Lower lobe of right lung (tissue), 2 donors: ENCODE results near the gene LCN2. TPM values are rescaled to one million over a fixed set of nuclear protein-coding genes. Genes with fewer than 3 reads are reported as not detected.

ENCODE experiments used
- ATAC-seq, 2 donors: fragments of 200-7000 bp; cut with Tn5 transposase; one replicate each; pipeline ENCODE4 v1.9.1; 2020 to 2022; ENCODE audit warnings: mild to moderate bottlenecking in 2 of 2, moderate library complexity in 2 of 2
- DNase-seq: peaks from one replicate; pipeline ENCODE4 v3.0.0-alpha.2; 2020
- H3K27ac ChIP-seq: fragments of 200-600 bp; one replicate; pipeline ENCODE4 v1.8.0; 2022
- H3K27me3 ChIP-seq: fragments of 200-600 bp; one replicate; pipeline ENCODE4 v1.8.0; 2022; ENCODE audit warnings: low read depth
- H3K36me3 ChIP-seq: fragments of 200-600 bp; one replicate; pipeline ENCODE4 v1.8.0; 2022; ENCODE audit warnings: mild to moderate bottlenecking
- H3K4me1 ChIP-seq: fragments of 200-600 bp; one replicate; pipeline ENCODE4 v1.8.0; 2022
- H3K4me3 ChIP-seq: fragments of 200-600 bp; one replicate; pipeline ENCODE4 v1.8.0; 2022; ENCODE audit warnings: mild to moderate bottlenecking
- H3K9me3 ChIP-seq: fragments of 200-600 bp; one replicate; pipeline ENCODE4 v1.8.0; 2022
- CTCF ChIP-seq: fragments of 200-600 bp; IDR thresholded peaks from one replicate; pipeline ENCODE4 v1.8.0; 2022; ENCODE audit warnings: antibody characterized with exemption, mild to moderate bottlenecking
- intact Hi-C: fragments of 100-400 bp; cut with DNase I; formaldehyde crosslinking; loops from one replicate; pipeline ENCODE4 v1.11.0; 2022
- total RNA-seq: library from RNA; stranded (reverse); fragmentation: NEBNext Ultra II Directional; extraction: Animal tissue kit (Norgen Biotek cat#: 25700); gene quantifications from one replicate; pipeline ENCODE4 v1.2.1, GENCODE V29; 2021
- donor health status: DM: no; HTN: yes; CAD: no; lungs with severe emphysema.

The LCN2 gene
- total RNA-seq, 1 donor from 2014 or later: 83.4 TPM

- peak within 1 kb of the TSS; percentile 89 for H3K4me3 ChIP-seq
- peak; percentile 83 for TF ChIP-seq CTCF
- ATAC-seq: peak; percentile 95 to 97
- intact Hi-C loops: no loop called here
- peaks cover 20% of the 10 kb centered on the region for H3K4me1 ChIP-seq
- H3K27ac ChIP-seq: peak within 1 kb of the TSS; percentile 87
- peak; percentile 89 for DNase-seq
- H3K9me3 ChIP-seq: no peaks in the 10 kb centered on the region
- H3K36me3 ChIP-seq: peaks cover 36% of the 10 kb centered on the region
- H3K27me3 ChIP-seq: no peaks in the 10 kb centered on the region
These were observed 42.3 kb downstream of the LCN2 start, which contains the start of gene CIZ1 for GRCh38 chr9:128191406-128192046. Gene CIZ1, minus strand, starts transcription at chr9:128191572. Its CDS starts 715 bp downstream, at chr9:128190857.

- peak; percentile 87 for DNase-seq
- peak overlapping the region; percentile 87 for H3K27ac ChIP-seq
- H3K9me3 ChIP-seq: no peaks in the 10 kb centered on the region
- ATAC-seq: peak; percentile 86
- H3K27me3 ChIP-seq: no peaks in the 10 kb centered on the region
- H3K4me1 ChIP-seq: peaks cover 20% of the 10 kb centered on the region
- peaks cover 24% of the 10 kb centered on the region for H3K36me3 ChIP-seq
- peak overlapping the region; percentile 89 for H3K4me3 ChIP-seq
- no peak for TF ChIP-seq CTCF
- intact Hi-C loops: no loop called here
These were observed 43.5 kb downstream of the LCN2 start for GRCh38 chr9:128192601-128193371.

- Histone ChIP-seq H3K36me3 (peaks cover 16% of the 10 kb centered on the region), H3K27ac (peak overlapping the region; percentile 87), H3K4me1 (peaks cover 20% of the 10 kb centered on the region), H3K27me3 (no peaks in the 10 kb centered on the region), H3K9me3 (no peaks in the 10 kb centered on the region), H3K4me3 (peak overlapping the region; percentile 89)
- ATAC-seq (no peak), DNase-seq (no peak)
- intact Hi-C loops: no loop called here
- TF ChIP-seq CTCF: no peak
These were observed 44.3 kb downstream of the LCN2 start for GRCh38 chr9:128193469-128194096.

- DNase-seq (no peak), ATAC-seq (no peak)
- Histone ChIP-seq H3K4me3 (no peak overlapping the region), H3K27me3 (peaks cover 24% of the 10 kb centered on the region), H3K4me1 (peaks cover 10% of the 10 kb centered on the region), H3K27ac (no peak overlapping the region), H3K9me3 (no peaks in the 10 kb centered on the region), H3K36me3 (no peaks in the 10 kb centered on the region)
- TF ChIP-seq CTCF: no peak
- intact Hi-C loops: no loop called here
These were observed 52.5 kb downstream of the LCN2 start for GRCh38 chr9:128201441-128202369.

- ATAC-seq (no peak), DNase-seq (no peak)
- intact Hi-C loops: no loop called here
- TF ChIP-seq CTCF: no peak
- no peaks in the 10 kb centered on the region for H3K9me3 ChIP-seq
- H3K27ac ChIP-seq: no peak overlapping the region
- peaks cover 24% of the 10 kb centered on the region for H3K27me3 ChIP-seq
- no peaks in the 10 kb centered on the region for H3K36me3 ChIP-seq
- peaks cover 10% of the 10 kb centered on the region for H3K4me1 ChIP-seq
- peak overlapping the region; percentile 68 for H3K4me3 ChIP-seq
These were observed 53.4 kb downstream of the LCN2 start for GRCh38 chr9:128202648-128203023.
